ENCODE data around the gene ELOVL3.
"Not testable (repeated sequence)": the region's sequence is repeated elsewhere in the genome, so short reads cannot be mapped to it uniquely, and the experiment has no call there.

The ELOVL3 gene

DNA sequence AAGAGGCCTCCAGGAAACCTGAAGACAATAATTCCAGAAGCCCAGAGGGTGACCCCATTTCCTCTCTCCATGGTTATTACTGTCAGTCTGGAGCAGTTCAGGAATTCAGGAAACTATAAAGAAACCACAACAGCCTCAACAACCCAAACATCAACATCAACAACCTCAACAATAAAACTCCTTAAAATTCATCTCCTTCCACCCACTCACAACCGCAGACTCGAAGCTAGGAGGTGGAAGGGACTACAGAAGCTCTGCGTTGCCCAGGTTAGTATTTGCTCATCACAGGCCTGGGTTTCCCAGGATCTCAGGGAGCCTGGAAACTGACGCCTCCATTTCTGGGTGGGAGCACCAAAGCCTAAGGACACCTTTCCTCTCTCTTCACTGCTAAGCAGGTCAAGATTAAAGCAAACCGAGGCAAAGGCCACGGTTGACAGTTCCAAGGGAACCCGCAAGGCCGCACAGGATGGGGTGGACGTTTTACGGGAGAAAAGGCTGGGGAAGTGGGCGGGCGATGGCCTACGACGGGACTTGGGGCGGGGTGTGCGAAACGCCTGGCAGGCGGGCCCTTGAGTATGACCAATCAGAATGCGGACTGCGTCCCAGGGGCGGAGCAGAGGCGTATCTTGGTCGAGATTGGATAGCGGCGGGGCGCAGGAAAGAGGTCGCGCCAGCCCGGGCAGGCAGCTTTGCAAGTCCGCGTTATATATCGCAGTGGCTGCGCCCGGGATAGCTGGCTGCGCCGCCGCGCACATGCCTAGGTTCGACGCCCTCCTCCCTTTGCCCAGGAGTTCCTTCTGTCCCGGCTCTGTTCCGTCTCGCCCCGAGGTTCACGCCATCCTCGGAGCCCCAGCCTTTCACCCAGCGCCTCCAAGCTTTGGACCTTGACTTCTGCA is at the start of gene ELOVL3:
Gene ELOVL3 (plus strand): TSS at position 654 of the 896 bp plus-strand sequence. CDS start 250 bp downstream, outside the sequence.
- DNase-seq: peak; percentile 90 to 92

DNA sequence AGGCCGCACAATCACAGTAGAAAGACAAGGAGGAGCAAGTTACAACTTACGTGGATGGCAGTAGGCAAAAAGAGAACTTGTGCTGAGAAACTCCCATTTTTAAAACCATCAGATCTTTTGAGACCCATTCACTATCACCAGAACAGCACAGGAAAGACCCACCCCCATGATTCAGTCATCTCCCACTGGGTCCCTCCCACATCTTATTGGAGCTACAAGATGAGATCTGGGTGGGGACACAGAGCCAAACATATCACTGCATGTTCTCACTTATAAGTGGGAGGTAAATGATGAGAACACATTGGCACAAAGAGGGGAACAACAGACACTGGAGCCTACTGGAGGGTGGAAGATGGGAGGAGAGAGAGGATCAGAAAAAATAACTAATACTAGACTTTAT is 41.5 kb upstream of the ELOVL3 start:
- no peak for DNase-seq

- DNase-seq: no peak
These were observed 40.8 kb upstream of the ELOVL3 start for GRCh38 chr10:102185272-102185671.

- no peak for DNase-seq
These were observed 40.1 kb upstream of the ELOVL3 start for GRCh38 chr10:102185811-102186527.

- no peak for DNase-seq
These were observed 37.7 kb upstream of the ELOVL3 start for GRCh38 chr10:102188298-102188940.

DNA sequence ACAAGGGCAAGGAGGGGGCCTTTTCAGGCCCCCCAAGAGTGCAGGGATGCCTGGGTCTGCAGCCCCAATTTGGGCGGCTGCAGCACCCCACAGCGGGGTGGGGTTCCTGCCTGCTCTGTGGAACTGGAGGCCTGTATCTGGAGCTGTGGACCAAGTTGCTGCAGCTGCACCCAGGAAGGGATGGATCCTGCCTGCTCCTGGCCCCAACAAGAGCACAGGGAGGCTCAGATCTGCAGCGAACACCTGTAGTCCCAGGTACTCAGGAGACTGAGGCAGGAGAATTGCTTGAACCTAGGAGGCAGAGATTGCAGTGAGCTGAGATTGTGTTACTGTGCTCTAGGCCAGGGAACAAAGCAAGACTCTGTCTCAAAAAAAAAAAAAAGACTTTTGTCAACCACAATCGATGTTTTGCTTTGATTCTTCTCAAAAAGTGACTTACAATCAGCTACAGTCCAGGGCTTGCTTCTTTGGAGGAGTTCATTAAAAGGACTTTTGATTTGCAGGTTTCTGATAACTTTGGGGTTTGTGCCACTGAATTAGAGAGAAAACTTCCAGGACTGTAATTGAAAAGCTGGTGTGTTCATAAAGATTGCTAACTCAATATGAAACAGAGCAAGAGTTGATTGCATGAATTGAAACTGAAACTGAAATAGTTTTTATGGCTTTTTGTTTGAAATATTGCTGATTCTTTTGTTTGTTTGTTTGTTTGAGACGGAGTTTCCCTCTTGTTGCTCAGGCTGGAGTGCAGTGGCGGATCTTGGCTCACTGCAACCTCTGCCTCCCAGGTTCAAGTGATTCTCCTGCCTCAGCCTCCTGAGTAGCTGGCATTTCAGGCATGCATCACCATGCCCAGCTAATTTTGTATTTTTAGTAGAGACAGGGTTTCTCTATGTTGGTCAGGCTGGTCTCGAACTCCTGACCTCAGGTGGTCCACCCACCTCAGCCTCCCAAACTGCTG is 36.9 kb upstream of the ELOVL3 start:
- not testable (repeated sequence) for DNase-seq

DNA sequence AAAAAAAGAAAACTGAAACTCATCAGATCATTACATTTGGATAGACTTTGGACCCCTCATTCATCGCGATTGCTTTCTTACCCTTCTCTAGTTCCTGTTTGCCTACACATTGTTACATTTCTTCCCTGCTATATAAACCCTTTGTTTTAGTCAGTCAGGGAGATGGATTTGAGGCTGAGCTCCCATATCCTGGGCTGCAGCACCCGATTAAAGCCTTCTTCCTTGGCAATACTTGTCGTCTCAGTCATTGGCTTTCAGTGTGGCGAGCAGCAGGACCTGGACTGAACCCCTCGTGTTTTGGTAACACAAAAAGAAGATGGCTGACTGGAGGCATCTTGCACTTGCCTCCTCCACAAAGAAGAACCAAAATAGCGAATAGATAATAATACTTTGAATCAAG is 34.1 kb upstream of the ELOVL3 start:
- DNase-seq: no peak

DNA sequence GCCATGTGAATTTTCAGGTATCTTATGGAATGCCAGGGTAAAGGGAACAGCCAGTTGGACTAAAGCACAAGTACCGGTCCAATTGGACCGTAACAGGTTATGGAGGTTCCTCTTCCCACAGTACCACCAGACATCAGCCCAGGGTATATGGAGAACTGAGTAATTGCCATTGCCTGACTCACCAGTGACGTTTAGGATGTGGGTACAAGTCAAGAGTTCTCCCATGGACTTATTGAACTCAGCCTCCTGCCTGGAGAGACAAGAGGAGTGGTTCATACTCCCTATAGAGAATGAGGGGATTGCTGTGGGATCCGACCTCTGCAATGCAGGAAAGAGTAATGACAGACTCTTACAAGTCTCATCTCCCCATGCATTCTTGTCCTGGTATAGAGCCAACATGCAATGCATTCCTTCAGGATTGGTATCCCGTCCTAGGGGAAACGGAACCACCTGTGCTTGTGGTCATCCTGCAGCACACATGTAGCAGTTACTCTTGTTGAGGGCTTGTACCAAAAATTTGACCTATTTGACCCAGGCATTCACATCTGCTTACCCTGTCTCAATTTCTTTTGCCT is 30.7 kb upstream of the ELOVL3 start:
- no peak for DNase-seq

GRCh38 chr10:102196893-102197292 is 29.2 kb upstream of the ELOVL3 start:
- DNase-seq: peak in 1 of 2 experiments; percentile 32

- no peak for DNase-seq
These were observed 28.1 kb upstream of the ELOVL3 start for GRCh38 chr10:102198027-102198426.

- no peak for DNase-seq
These were observed 25.1 kb upstream of the ELOVL3 start for GRCh38 chr10:102200751-102201640.

GRCh38 chr10:102202386-102202785 is 23.7 kb upstream of the ELOVL3 start:
- no peak for DNase-seq

- DNase-seq: no peak
These were observed 17.6 kb upstream of the ELOVL3 start for GRCh38 chr10:102208311-102209035.

- DNase-seq: no peak
These were observed 14.3 kb upstream of the ELOVL3 start for GRCh38 chr10:102211615-102212299.

- not testable (repeated sequence) for DNase-seq
These were observed 12.5 kb upstream of the ELOVL3 start for GRCh38 chr10:102213599-102213998.

GRCh38 chr10:102219370-102219769 is 6.7 kb upstream of the ELOVL3 start:
- no peak for DNase-seq

DNA sequence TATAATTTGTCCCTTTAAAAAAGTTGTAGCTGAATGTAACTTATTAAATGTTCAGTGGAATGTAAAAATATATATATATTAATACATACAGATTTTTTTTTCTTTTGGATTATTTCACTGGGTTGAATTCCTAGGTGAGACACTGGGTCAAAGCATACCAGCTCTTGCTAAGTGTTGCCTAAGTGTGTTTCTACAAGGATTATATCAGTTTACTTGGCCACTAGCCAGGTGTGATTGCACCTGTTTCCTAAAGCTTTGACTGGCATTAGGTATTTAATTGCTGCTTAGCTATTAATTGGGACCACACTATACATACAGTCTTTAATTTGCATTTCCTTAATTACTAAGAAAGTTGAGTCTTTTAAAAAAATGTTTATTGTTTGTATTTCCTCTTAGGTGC is 5.5 kb upstream of the ELOVL3 start:
- no peak for DNase-seq

DNA sequence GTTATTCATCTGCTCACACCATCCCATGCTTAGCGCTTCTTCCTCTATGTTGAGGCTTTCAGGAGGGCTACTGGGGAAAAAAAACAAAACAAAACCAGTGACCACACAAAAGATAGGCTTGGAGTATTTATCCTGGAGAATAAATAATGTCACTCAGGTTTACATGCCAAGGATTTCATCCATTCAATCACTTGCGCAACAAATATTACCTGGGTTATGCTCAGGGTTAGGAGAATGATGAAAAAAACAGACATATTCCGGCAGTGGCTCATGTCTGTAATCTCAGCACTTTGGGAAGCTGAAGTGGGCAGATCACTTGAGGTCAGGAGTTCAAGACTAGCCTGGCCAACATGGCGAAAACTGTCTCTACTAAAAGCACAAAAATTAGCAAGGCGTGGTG is 3.3 kb upstream of the ELOVL3 start:
- DNase-seq: no peak

- DNase-seq: no peak
These were observed 407 bp downstream of the ELOVL3 start for GRCh38 chr10:102226542-102226870.

DNA sequence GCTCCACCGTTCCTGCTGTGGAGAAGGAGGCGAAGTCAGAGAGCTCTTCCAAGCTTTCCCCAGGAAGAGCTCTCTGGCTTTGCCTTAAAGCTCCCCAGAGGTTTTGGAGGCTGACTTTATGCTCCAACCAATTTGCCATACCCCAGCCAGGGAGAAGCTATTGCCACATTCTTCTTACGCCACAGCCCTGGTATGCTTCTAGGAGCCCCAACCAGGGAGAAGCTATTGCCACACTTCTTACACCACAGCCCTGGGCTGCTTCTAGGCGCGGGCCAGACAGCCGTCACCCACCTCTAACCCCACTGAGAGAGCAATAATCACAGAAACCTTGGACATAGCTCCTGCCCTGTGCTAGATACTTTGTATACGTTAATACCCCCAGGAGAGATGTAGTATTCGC is 951 bp downstream of the ELOVL3 start:
- DNase-seq: no peak

Data from activated T-cell treated with anti-CD3 and anti-CD28 coated beads, Interleukin-2, amount 50 U/mL, for 48 hours (primary cell).